A549 (cell line): ENCODE measurements around the gene FNIP1. TPM values are rescaled to one million over a fixed set of nuclear protein-coding genes. Genes with fewer than 3 reads are reported as not detected.

ENCODE experiments used
- ATAC-seq, 2 experiments: fragments of 200-7000 bp in 1 of 2; fragments of >200 bp in 1 of 2; cut with Nextera tagmentation in 1 of 2; cut with Tn5 transposase in 1 of 2; 3 replicates each; pipeline versions ENCODE4 v1.8.0 to v1.9.1; 2018 to 2020; ENCODE audit warnings: mild to moderate bottlenecking in 1 of 2, moderate library complexity in 1 of 2
- CTCF ChIA-PET: fragments of 300-600 bp; sonication (Branson Sonifier 250); formaldehyde crosslinking; extraction: SDS; loops from one replicate; lab custom pipeline; 2021; ENCODE audit warnings: antibody characterized with exemption, inconsistent platforms; lab: Yijun Ruan, JAX
- POLR2A ChIA-PET: fragments of 350-600 bp; formaldehyde crosslinking; extraction: SDS; loops from one replicate; lab custom pipeline; 2021; ENCODE audit warnings: antibody characterized with exemption, inconsistent platforms; lab: Yijun Ruan, JAX
- DNase-seq, 2 experiments: peaks; one replicate each; pipeline versions ENCODE4 v3.0.0 to v3.0.0-alpha.2; 2011 to 2016; ENCODE audit warnings: low read depth in 1 of 2, low spot score in 1 of 2
- FAIRE-seq: peaks from 2 replicates; lab custom pipeline; 2011; peaks lifted over from hg19 to GRCh38; lab: Jason Lieb, UNC
- H3K27ac ChIP-seq, 2 experiments: fragments of >200 bp; sonication (Bioruptor Twin); formaldehyde crosslinking; 3 replicates each; pipeline ENCODE4 v1.5.1; 2016 to 2017
- H3K4me1 ChIP-seq: fragments of >200 bp; sonication (Bioruptor Twin); formaldehyde crosslinking; 3 replicates; pipeline ENCODE4 v1.6.1; 2016
- H3K4me2 ChIP-seq: fragments of >200 bp; sonication (Bioruptor Twin); formaldehyde crosslinking; 3 replicates; pipeline ENCODE4 v1.6.1; 2016
- H3K4me3 ChIP-seq: fragments of >200 bp; sonication (Bioruptor Twin); formaldehyde crosslinking; 3 replicates; pipeline ENCODE4 v1.5.1; 2016
- H3K9me3 ChIP-seq: fragments of >200 bp; sonication (Bioruptor Twin); formaldehyde crosslinking; 3 replicates; pipeline ENCODE4 v1.6.1; 2016
- CBX8 ChIP-seq: fragments of 200-600 bp; sonication (generic); IDR thresholded peaks from 2 replicates; pipeline ENCODE4 v1.6.1; 2016
- CEBPB ChIP-seq, 2 experiments: fragments of >200 bp in 1 of 2; sonication (Bioruptor Twin) in 1 of 2; formaldehyde crosslinking in 1 of 2; IDR thresholded peaks; 2 replicates each; pipeline ENCODE4 v1.6.1; 2012 to 2016
- EHF ChIP-seq: fragments of 250-450 bp; sonication (Bioruptor Pico); IDR thresholded peaks from 2 replicates; pipeline ENCODE4 v1.5.0; 2020; ENCODE audit warnings: mild to moderate bottlenecking
- EP300 ChIP-seq, 2 experiments: fragments of >200 bp; sonication (Bioruptor Twin); formaldehyde crosslinking; IDR thresholded peaks; 2 replicates in 1 of 2; 3 replicates in 1 of 2; pipeline ENCODE4 v1.6.1; 2016 to 2017
- FOXS1 ChIP-seq: fragments of 250-450 bp; sonication (Bioruptor Pico); IDR thresholded peaks from 2 replicates; pipeline ENCODE4 v1.5.0; 2020; ENCODE audit warnings: mild to moderate bottlenecking, moderate library complexity
- JUN ChIP-seq, 2 experiments: fragments of >200 bp; sonication (Bioruptor Twin); formaldehyde crosslinking; IDR thresholded peaks; 2 replicates in 1 of 2; 3 replicates in 1 of 2; pipeline ENCODE4 v1.6.1; 2016 to 2017
- NFE2L2 ChIP-seq: fragments of 150-350 bp; conservative IDR thresholded peaks from 2 replicates; pipeline ENCODE4 v1.6.1; 2014; ENCODE audit warnings: low read length
- RAD21 ChIP-seq, 2 experiments: fragments of >200 bp in 1 of 2; sonication (Bioruptor Twin) in 1 of 2; formaldehyde crosslinking in 1 of 2; IDR thresholded peaks in 1 of 2; conservative IDR thresholded peaks in 1 of 2; 2 replicates in 1 of 2; 3 replicates in 1 of 2; pipeline ENCODE4 v1.6.1; 2012 to 2018; ENCODE audit warnings: inconsistent platforms in 1 of 2
- TFCP2L1 ChIP-seq: fragments of 250-450 bp; sonication (Bioruptor Pico); IDR thresholded peaks from 2 replicates; pipeline ENCODE4 v1.5.0; 2021; ENCODE audit warnings: mild to moderate bottlenecking
- ZC3H11A ChIP-seq: fragments of 450-650 bp; IDR thresholded peaks from 2 replicates; pipeline ENCODE4 v1.6.1; 2014; ENCODE audit warnings: antibody characterized with exemption, mild to moderate bottlenecking
- ZFP36 ChIP-seq: fragments of 450-650 bp; IDR thresholded peaks from 2 replicates; pipeline ENCODE4 v1.6.1; 2014; ENCODE audit warnings: borderline replicate concordance; ENCODE audit not compliant: partially characterized antibody
- ZNF302 ChIP-seq: fragments of 250-450 bp; sonication (Bioruptor Pico); IDR thresholded peaks from 2 replicates; pipeline ENCODE4 v1.9.0; 2021; ENCODE audit warnings: inconsistent platforms, mild to moderate bottlenecking, moderate library complexity
- WGBS: methylation state at CpG from one replicate; pipeline ENCODE4 v1.1.6; 2017; ENCODE audit errors: missing lambda C conversion rate; 5-methylcytosine and 5-hydroxymethylcytosine counted together
- polyA plus RNA-seq, 4 experiments: library from polyadenylated mRNA; depleted of rRNA in 3 of 4; stranded (reverse); fragments of >200 nt; fragmentation: RNase III in 1 of 4; extraction: RNeasy Plus Mini Kit Qiagen cat#74134 plus additional on column Dnase treatment in 1 of 4; gene quantifications; 2 replicates in 3 of 4; 3 replicates in 1 of 4; pipeline ENCODE4 v1.2.3, GENCODE V29; 2011 to 2017
- TF ChIP-seq, protein P1 (sequence below): fragments of 250-450 bp; sonication (Bioruptor Pico); IDR thresholded peaks from 2 replicates; pipeline ENCODE4 v1.5.0; 2020; ENCODE audit warnings: low read depth, mild to moderate bottlenecking, moderate library complexity
- TF ChIP-seq, protein P2 (sequence below): fragments of 450-650 bp; IDR thresholded peaks from 2 replicates; pipeline ENCODE4 v1.6.1; 2014; ENCODE audit warnings: antibody characterized with exemption
- TF ChIP-seq, protein P3 (sequence below): IDR thresholded peaks from 2 replicates; pipeline ENCODE4 v1.6.1; 2012
- TF ChIP-seq, protein P4 (sequence below): fragments of 150-350 bp; IDR thresholded peaks from 2 replicates; pipeline ENCODE4 v1.6.1; 2014; ENCODE audit warnings: low read depth, mild to moderate bottlenecking, low read length
- TF ChIP-seq, protein P5 (sequence below): fragments of >200 bp; sonication (Bioruptor Twin); formaldehyde crosslinking; IDR thresholded peaks from 3 replicates; pipeline ENCODE4 v1.6.1; 2016

Gene FNIP1
- polyA plus RNA-seq, 2 of the 4 experiments (the other 2 are of a cell fraction), result 7.5 to 9.6 TPM

DNA sequence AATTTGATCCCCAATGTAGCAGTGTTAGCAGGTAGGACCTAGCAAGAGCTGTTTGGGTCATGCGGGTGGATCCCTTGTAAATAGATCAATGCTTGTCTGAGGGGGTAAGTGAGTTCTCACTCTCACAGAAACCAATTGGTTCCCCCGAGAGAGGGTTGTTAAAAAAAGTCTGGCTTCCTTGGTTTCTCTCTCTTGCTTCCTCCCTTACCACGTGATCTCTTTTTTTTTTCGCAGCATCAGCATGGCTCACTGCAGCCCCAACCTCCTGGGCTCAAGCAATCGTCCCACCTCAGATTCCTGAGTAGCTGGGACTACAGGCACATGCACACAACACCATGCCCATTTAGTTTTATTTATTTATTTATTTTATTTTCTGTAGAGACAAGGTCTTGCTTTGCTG is 188.2 kb downstream of the FNIP1 start:
- TF ChIP-seq RAD21 (conservative IDR thresholded peaks at IDR 0.05 in 1 of 2, IDR thresholded peaks at IDR 0.05 in 1 of 2) (no peak), TFCP2L1 (CRISPR knock-in tag) (no peak), CBX8 (no peak), EP300 (IDR thresholded peaks at IDR 0.05) (no peak), ZC3H11A (no peak), JUN (IDR thresholded peaks at IDR 0.05) (no peak), ZFP36 (no peak), CEBPB (IDR thresholded peaks at IDR 0.05) (no peak), ZNF302 (CRISPR knock-in tag) (no peak)
- TF ChIP-seq, protein P1, sequence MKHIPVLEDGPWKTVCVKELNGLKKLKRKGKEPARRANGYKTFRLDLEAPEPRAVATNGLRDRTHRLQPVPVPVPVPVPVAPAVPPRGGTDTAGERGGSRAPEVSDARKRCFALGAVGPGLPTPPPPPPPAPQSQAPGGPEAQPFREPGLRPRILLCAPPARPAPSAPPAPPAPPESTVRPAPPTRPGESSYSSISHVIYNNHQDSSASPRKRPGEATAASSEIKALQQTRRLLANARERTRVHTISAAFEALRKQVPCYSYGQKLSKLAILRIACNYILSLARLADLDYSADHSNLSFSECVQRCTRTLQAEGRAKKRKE (CRISPR knock-in tag), result no peak
- TF ChIP-seq, protein P2, sequence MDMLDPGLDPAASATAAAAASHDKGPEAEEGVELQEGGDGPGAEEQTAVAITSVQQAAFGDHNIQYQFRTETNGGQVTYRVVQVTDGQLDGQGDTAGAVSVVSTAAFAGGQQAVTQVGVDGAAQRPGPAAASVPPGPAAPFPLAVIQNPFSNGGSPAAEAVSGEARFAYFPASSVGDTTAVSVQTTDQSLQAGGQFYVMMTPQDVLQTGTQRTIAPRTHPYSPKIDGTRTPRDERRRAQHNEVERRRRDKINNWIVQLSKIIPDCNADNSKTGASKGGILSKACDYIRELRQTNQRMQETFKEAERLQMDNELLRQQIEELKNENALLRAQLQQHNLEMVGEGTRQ, result no peak
- ATAC-seq, result no peak
- WGBS, result 92% methylated on average over 5 of the region's 5 CpGs
- Histone ChIP-seq H3K4me2 (no peak overlapping the region), H3K9me3 (no peaks in the 10 kb centered on the region), H3K4me3 (no peak overlapping the region), H3K27ac (no peak overlapping the region), H3K4me1 (peaks cover 21% of the 10 kb centered on the region; the same call in 2 of the 3 replicates)
- FAIRE-seq, result no peak
- ChIA-PET CTCF (interaction anchor here (4.1 kb wide), 1 partner anchor 19 kb away, joined by 17 read pairs; no protein-coding TSS in a partner anchor), POLR2A (no interaction called here)
- no peak for DNase-seq

DNA sequence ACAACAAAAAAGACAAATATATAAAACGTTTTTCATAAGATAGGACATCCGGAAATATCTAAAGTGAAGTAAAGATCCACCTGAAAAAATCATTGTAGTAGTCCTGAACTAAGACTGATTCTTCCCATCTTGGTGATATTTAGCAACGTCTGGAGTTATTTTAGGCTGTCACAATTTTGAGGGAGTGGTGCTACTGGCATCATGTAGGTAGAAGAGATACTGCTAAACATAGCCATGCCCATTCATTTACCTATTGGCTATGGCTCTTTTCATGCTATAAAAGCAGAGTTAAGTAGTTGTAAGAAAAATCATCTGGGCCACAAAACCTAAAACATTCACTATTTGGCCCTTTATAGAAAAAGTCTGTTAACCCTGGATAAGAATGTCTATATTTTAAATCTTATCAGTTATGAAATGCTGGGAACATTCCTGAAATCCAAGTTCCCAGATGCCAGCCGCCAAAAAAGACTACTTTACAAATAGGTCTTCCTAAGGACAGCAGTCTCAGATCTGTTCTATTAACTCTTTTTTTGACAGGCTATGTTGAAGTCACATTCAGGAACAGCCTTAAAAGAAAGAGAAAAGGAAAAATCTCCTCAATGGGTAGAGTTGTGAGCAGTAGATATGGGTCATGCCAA is 188.8 kb downstream of the FNIP1 start:
- POLR2A ChIA-PET, result no interaction called here
- no peak for FAIRE-seq

DNA sequence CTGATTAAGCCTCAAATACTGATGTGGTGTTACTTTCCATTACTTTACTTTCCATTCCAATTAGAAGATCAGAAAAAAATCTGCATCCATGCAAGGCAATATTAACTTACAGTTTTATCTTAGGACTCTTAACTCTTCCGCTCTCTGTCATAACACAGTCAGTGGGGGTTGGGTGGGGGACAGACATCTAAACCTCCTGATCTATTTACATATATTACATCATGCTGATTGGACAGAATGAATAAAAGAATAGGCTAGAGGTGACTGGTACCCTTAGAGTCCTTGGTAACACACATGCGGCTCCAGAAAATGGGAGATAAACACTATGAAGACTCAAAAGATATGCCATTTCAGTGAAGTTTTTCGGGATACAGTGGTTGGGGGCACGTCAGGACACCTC is 189.4 kb downstream of the FNIP1 start:
- ATAC-seq, result no peak
- H3K4me1 ChIP-seq, result peaks cover 21% of the 10 kb centered on the region; the same call in 2 of the 3 replicates
- DNase-seq, result no peak
- H3K9me3 ChIP-seq, result no peaks in the 10 kb centered on the region
- ChIA-PET CTCF (interaction anchor here (4.3 kb wide), 1 partner anchor 18 kb away, joined by 17 read pairs; no protein-coding TSS in a partner anchor), POLR2A (no interaction called here)
- no peak overlapping the region for H3K4me3 ChIP-seq
- no peak for FAIRE-seq
- H3K4me2 ChIP-seq, result no peak overlapping the region
- H3K27ac ChIP-seq, result no peak overlapping the region
- WGBS, result 95% methylated on average over 4 of the region's 4 CpGs
- TF ChIP-seq, protein P3, sequence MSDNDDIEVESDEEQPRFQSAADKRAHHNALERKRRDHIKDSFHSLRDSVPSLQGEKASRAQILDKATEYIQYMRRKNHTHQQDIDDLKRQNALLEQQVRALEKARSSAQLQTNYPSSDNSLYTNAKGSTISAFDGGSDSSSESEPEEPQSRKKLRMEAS, result no peak
- TF ChIP-seq FOXS1 (CRISPR knock-in tag) (no peak), ZC3H11A (no peak), NFE2L2 (no peak), EHF (no peak)
- TF ChIP-seq, protein P4, sequence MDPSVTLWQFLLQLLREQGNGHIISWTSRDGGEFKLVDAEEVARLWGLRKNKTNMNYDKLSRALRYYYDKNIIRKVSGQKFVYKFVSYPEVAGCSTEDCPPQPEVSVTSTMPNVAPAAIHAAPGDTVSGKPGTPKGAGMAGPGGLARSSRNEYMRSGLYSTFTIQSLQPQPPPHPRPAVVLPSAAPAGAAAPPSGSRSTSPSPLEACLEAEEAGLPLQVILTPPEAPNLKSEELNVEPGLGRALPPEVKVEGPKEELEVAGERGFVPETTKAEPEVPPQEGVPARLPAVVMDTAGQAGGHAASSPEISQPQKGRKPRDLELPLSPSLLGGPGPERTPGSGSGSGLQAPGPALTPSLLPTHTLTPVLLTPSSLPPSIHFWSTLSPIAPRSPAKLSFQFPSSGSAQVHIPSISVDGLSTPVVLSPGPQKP, result no peak

More for the DNA sequence above, 188.8 kb downstream of the FNIP1 start:
- WGBS, result 70% methylated on average over 4 of the region's 4 CpGs
- TF ChIP-seq, protein P5, sequence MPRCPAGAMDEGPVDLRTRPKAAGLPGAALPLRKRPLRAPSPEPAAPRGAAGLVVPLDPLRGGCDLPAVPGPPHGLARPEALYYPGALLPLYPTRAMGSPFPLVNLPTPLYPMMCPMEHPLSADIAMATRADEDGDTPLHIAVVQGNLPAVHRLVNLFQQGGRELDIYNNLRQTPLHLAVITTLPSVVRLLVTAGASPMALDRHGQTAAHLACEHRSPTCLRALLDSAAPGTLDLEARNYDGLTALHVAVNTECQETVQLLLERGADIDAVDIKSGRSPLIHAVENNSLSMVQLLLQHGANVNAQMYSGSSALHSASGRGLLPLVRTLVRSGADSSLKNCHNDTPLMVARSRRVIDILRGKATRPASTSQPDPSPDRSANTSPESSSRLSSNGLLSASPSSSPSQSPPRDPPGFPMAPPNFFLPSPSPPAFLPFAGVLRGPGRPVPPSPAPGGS, result no peak
- no peak for DNase-seq
- Histone ChIP-seq H3K9me3 (no peaks in the 10 kb centered on the region), H3K4me1 (peaks cover 21% of the 10 kb centered on the region; the same call in 2 of the 3 replicates), H3K4me2 (no peak overlapping the region), H3K4me3 (no peak overlapping the region), H3K27ac (no peak overlapping the region)
- CTCF ChIA-PET, result interaction anchor here (4.1 to 4.3 kb wide), 2 partner anchors 19 kb away, joined by 17 read pairs; no protein-coding TSS in a partner anchor
- ATAC-seq, result no peak
